K562 (cell line): ENCODE data around the gene LSM4. TPM values are rescaled to one million over a fixed set of nuclear protein-coding genes. Genes with fewer than 3 reads are reported as not detected.

ENCODE experiments used
- CBX8 ChIP-seq: fragments of 200-600 bp; sonication (generic); IDR thresholded peaks from 2 replicates; pipeline ENCODE4 v1.6.1; 2012; ENCODE audit warnings: borderline replicate concordance, mixed run types, low read depth, mild to moderate bottlenecking, moderate library complexity, mixed read lengths, low read length, control low read depth, inconsistent platforms; ENCODE audit not compliant: poor library complexity, severe bottlenecking; ENCODE audit errors: extremely low read depth
- CREM ChIP-seq: IDR thresholded peaks from 2 replicates; pipeline ENCODE4 v1.6.1; 2014; ENCODE audit warnings: antibody characterized with exemption, low read depth
- ERF ChIP-seq: fragments of 450-650 bp; formaldehyde crosslinking; IDR thresholded peaks from 2 replicates; pipeline ENCODE4 v1.4.0; 2020; ENCODE audit warnings: mild to moderate bottlenecking, mixed read lengths
- FOS ChIP-seq: IDR thresholded peaks from 3 replicates; pipeline ENCODE4 v1.6.1; 2011; ENCODE audit not compliant: insufficient read length; ENCODE audit errors: extremely low read depth
- GATAD2B ChIP-seq: fragments of 450-650 bp; IDR thresholded peaks from 2 replicates; pipeline ENCODE4 v1.6.1; 2017; ENCODE audit warnings: mild to moderate bottlenecking, borderline replicate concordance
- MXI1 ChIP-seq: IDR thresholded peaks from 2 replicates; pipeline ENCODE4 v1.6.1; 2011; ENCODE audit warnings: low read depth, mild to moderate bottlenecking, improper control_type of control experiment, low read length
- NCOA4 ChIP-seq: fragments of 450-650 bp; IDR thresholded peaks from 2 replicates; pipeline ENCODE4 v1.6.1; 2018; ENCODE audit warnings: mild to moderate bottlenecking; ENCODE audit not compliant: partially characterized antibody
- PRPF4 ChIP-seq: fragments of 200-400 bp; formaldehyde crosslinking; IDR thresholded peaks from one replicate; pipeline ENCODE4 v1.6.1; 2017; ENCODE audit warnings: low read length, low read depth, mild to moderate bottlenecking; ENCODE audit not compliant: insufficient read depth, poor library complexity, severe bottlenecking
- RBM22 ChIP-seq: fragments of 200-400 bp; formaldehyde crosslinking; IDR thresholded peaks from 2 replicates; pipeline ENCODE4 v1.6.1; 2018; ENCODE audit warnings: low read length, low read depth; ENCODE audit not compliant: poor library complexity, severe bottlenecking
- SMARCC2 ChIP-seq: fragments of 450-650 bp; IDR thresholded peaks from 2 replicates; pipeline ENCODE4 v1.6.1; 2017; ENCODE audit warnings: antibody characterized with exemption, moderate library complexity, mild to moderate bottlenecking, low read depth
- SP2 ChIP-seq: IDR thresholded peaks from 2 replicates; pipeline ENCODE4 v1.6.1; 2011; ENCODE audit warnings: mild to moderate bottlenecking, low read depth, low read length, moderate library complexity; ENCODE audit not compliant: poor library complexity, severe bottlenecking; ENCODE audit errors: extremely low read depth
- TAF1 ChIP-seq: IDR thresholded peaks from 2 replicates; pipeline ENCODE4 v1.6.1; 2011; ENCODE audit warnings: mild to moderate bottlenecking, low read length, moderate library complexity; ENCODE audit not compliant: insufficient read depth, control insufficient read depth, severe bottlenecking; ENCODE audit errors: extremely low read depth
- TAF15 ChIP-seq: fragments of 200-400 bp; formaldehyde crosslinking; IDR thresholded peaks from 2 replicates; pipeline ENCODE4 v1.6.1; 2017; ENCODE audit warnings: mild to moderate bottlenecking, low read depth, low read length, moderate library complexity
- WHSC1 ChIP-seq: IDR thresholded peaks from one replicate; pipeline ENCODE4 v1.6.1; 2012; ENCODE audit warnings: low read length, control low read depth, inconsistent platforms
- YBX1 ChIP-seq: fragments of 450-650 bp; IDR thresholded peaks from 2 replicates; pipeline ENCODE4 v1.7.1; 2016; ENCODE audit warnings: mild to moderate bottlenecking
- YY1 ChIP-seq, 3 experiments: IDR thresholded peaks; 2 replicates each; pipeline ENCODE4 v1.6.1; 2011; ENCODE audit warnings: low read length in 2 of 3, mild to moderate bottlenecking in 2 of 3, moderate library complexity in 2 of 3, borderline replicate concordance in 1 of 3, control low read depth in 1 of 3, low read depth in 1 of 3; ENCODE audit not compliant: insufficient read depth in 3 of 3, insufficient replicate concordance in 2 of 3, control insufficient read depth in 1 of 3, insufficient read length in 1 of 3; ENCODE audit errors: extremely low read depth in 1 of 3
- ZNF140 ChIP-seq: fragments of 250-450 bp; sonication (Bioruptor Pico); IDR thresholded peaks from 2 replicates; pipeline ENCODE4 v1.8.0; 2021; ENCODE audit warnings: moderate library complexity, mild to moderate bottlenecking, inconsistent platforms
- ZNF212 ChIP-seq: fragments of 450-650 bp; formaldehyde crosslinking; IDR thresholded peaks from 2 replicates; pipeline ENCODE4 v1.4.0; 2020; ENCODE audit warnings: mild to moderate bottlenecking
- ZNF224 ChIP-seq: sonication (generic); formaldehyde crosslinking; IDR thresholded peaks from 2 replicates; pipeline ENCODE4 v1.8.0; 2022; ENCODE audit warnings: mild to moderate bottlenecking, missing genetic modification reagents
- ZNF589 ChIP-seq: fragments of 200-800 bp; sonication (Bioruptor generic); IDR thresholded peaks from 2 replicates; pipeline ENCODE4 v1.6.1; 2016; ENCODE audit warnings: low read depth, missing genetic modification characterization, missing compliant biosample characterization
- polyA plus RNA-seq, 8 experiments: library from polyadenylated mRNA; depleted of rRNA in 4 of 8; stranded (reverse) in 5 of 8; unstranded in 3 of 8; fragments of >200 nt; fragmentation: Nextera tagmentation in 2 of 8; fragmentation: Illumina TruSeq in 1 of 8; extraction: Ambion mirVana in 2 of 8; extraction: Trizol in 1 of 8; gene quantifications; 2 replicates each; pipeline versions ENCODE4 v1.2.1 to v1.2.3, GENCODE V29; 2011 to 2014; ENCODE audit warnings: inconsistent platforms in 1 of 8, missing spikeins in 1 of 8
- total RNA-seq, 7 experiments: library from RNA; depleted of rRNA in 6 of 7; stranded (reverse); fragments of >200 nt in 6 of 7; fragmentation: Illumina TruSeq in 2 of 7; extraction: Trizol in 2 of 7; gene quantifications; 2 replicates each; pipeline versions ENCODE4 v1.2.1 to v1.2.3, GENCODE V29; 2011 to 2021; ENCODE audit warnings: low replicate concordance in 1 of 7
- TF ChIP-seq, protein P1 (sequence below): IDR thresholded peaks from 2 replicates; pipeline ENCODE4 v1.6.1; 2014; ENCODE audit warnings: antibody characterized with exemption
- TF ChIP-seq, protein P2 (sequence below), 2 experiments: IDR thresholded peaks; 2 replicates each; pipeline ENCODE4 v1.6.1; 2011; ENCODE audit warnings: borderline replicate concordance in 1 of 2, control low read depth in 1 of 2, low read depth in 1 of 2, low read length in 1 of 2, mild to moderate bottlenecking in 1 of 2, mixed read lengths in 1 of 2, moderate library complexity in 1 of 2; ENCODE audit not compliant: insufficient read depth in 1 of 2, insufficient read length in 1 of 2, poor library complexity in 1 of 2, severe bottlenecking in 1 of 2; ENCODE audit errors: extremely low read depth in 1 of 2
- TF ChIP-seq, protein P3 (sequence below): fragments of 450-650 bp; IDR thresholded peaks from 2 replicates; pipeline ENCODE4 v1.6.1; 2016; ENCODE audit warnings: low read depth, mild to moderate bottlenecking, moderate library complexity

The LSM4 gene
- total and polyA plus RNA-seq, 9 of the 15 experiments (the other 6 are each of a cell fraction or from before 2014, with no cell fraction given): 11.9 to 763 (median 202) TPM

DNA sequence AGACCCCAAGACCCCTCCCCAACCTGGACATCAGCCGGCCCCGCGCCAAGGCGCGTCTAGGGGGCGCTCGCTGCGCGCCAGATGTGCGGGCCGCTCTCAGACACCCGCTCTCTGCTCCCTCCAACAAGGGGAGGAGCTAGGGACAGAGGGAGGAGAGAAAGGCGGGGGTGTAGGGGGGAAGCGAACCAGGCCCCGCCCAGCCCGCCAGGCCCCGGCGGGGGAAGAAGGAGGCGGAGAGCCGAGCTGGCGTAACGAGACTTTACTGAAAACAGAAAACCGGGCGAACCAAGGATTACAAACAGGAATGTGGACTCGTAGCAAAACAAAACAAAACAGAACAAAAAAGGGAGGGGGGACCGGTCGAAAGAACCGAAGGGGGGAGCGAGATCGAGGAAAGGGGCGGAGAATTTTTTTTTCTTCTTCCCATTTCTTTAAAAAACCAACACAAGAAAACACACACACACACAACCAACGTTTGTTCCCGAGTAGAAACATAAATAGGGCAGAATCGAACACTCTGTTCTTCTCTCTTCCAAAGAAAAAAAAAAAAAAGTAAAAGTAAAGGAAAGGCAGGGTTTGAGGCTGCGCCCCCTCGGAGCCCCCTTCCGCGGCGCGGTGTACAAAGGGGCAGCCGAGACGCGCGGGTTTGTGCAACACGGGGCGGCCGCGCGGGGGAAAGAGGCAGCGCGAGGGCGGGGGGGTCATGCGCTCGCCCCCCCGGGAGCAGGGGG, 43.2 kb downstream of the LSM4 start (continued):
- TF ChIP-seq, protein P1, sequence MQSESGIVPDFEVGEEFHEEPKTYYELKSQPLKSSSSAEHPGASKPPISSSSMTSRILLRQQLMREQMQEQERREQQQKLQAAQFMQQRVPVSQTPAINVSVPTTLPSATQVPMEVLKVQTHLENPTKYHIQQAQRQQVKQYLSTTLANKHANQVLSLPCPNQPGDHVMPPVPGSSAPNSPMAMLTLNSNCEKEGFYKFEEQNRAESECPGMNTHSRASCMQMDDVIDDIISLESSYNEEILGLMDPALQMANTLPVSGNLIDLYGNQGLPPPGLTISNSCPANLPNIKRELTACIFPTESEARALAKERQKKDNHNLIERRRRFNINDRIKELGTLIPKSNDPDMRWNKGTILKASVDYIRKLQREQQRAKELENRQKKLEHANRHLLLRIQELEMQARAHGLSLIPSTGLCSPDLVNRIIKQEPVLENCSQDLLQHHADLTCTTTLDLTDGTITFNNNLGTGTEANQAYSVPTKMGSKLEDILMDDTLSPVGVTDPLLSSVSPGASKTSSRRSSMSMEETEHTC: no peak
- no peak for TF ChIP-seq ZNF589 (CRISPR knock-in tag)
- no peak for TF ChIP-seq PRPF4
- no peak for TF ChIP-seq YBX1
- no peak for TF ChIP-seq ZNF212 (CRISPR knock-in tag)
- TF ChIP-seq FOS: no peak
- 0 out of 2 replicates have a peak, but pooled peaks have one; percentile 42 for TF ChIP-seq ZNF224 (CRISPR knock-in tag)
- TF ChIP-seq CREM: peak; percentile 20; the same call in 1 of the 2 replicates
- TF ChIP-seq ZNF140 (CRISPR knock-in tag): no peak
- peak in 2 of 3 experiments; percentile 11 to 24 for TF ChIP-seq YY1 (IDR thresholded peaks at IDR 0.05; ENCODE audit: borderline replicate concordance in 1 of 3, control insufficient read depth in 1 of 3, extremely low read depth in 1 of 3, insufficient read depth in 3 of 3, insufficient read length in 1 of 3, insufficient replicate concordance in 2 of 3, low read depth in 1 of 3, low read length in 2 of 3)
- peak; percentile 33 for TF ChIP-seq SP2
- no peak for TF ChIP-seq CBX8
- TF ChIP-seq, protein P2, sequence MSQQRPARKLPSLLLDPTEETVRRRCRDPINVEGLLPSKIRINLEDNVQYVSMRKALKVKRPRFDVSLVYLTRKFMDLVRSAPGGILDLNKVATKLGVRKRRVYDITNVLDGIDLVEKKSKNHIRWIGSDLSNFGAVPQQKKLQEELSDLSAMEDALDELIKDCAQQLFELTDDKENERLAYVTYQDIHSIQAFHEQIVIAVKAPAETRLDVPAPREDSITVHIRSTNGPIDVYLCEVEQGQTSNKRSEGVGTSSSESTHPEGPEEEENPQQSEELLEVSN (IDR thresholded peaks at IDR 0.05; ENCODE audit: borderline replicate concordance in 1 of 2, extremely low read depth in 1 of 2, insufficient read depth in 1 of 2, insufficient read length in 1 of 2, low read depth in 1 of 2, low read length in 1 of 2, poor library complexity in 1 of 2, severe bottlenecking in 1 of 2): peak in 1 of 2 experiments; percentile 32
- TF ChIP-seq, protein P3, sequence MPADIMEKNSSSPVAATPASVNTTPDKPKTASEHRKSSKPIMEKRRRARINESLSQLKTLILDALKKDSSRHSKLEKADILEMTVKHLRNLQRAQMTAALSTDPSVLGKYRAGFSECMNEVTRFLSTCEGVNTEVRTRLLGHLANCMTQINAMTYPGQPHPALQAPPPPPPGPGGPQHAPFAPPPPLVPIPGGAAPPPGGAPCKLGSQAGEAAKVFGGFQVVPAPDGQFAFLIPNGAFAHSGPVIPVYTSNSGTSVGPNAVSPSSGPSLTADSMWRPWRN: 0 out of 2 replicates have a peak, but pooled peaks have one; percentile 39
- TF ChIP-seq GATAD2B: no peak
- TF ChIP-seq NCOA4: peak; percentile 45
- no peak for TF ChIP-seq TAF15
- TF ChIP-seq SMARCC2: 0 out of 2 replicates have a peak, but pooled peaks have one; percentile 53
- peak; percentile 96 for TF ChIP-seq RBM22
- TF ChIP-seq ERF (CRISPR knock-in tag): no peak
- TF ChIP-seq WHSC1: no peak
- peak; percentile 74 for TF ChIP-seq TAF1
- TF ChIP-seq MXI1: peak; percentile 56; the same call in 1 of the 2 replicates
